HG03520 (cell line): ENCODE measurements around the gene PILRB.
"Not testable (repeated sequence)": the region's sequence is repeated elsewhere in the genome, so short reads cannot be mapped to it uniquely, and the experiment has no call there.

Experiments
- ATAC-seq: cut with Tn5 transposase; IDR thresholded peaks from one replicate; pipeline ENCODE4 v1.9.1; 2021; ENCODE audit warnings: mild to moderate bottlenecking, moderate library complexity; ENCODE audit not compliant: unreplicated experiment

Gene PILRB

GRCh38 chr7:100373870-100374598 is 16.1 kb downstream of the PILRB start:
- ATAC-seq = not testable (repeated sequence)

- no peak for ATAC-seq
These were observed 16.7 kb downstream of the PILRB start for GRCh38 chr7:100374601-100375000.

GRCh38 chr7:100376066-100376465 is 18.1 kb downstream of the PILRB start:
- ATAC-seq = no peak

GRCh38 chr7:100378114-100378755 is 20.3 kb downstream of the PILRB start:
- ATAC-seq = no peak

GRCh38 chr7:100380196-100380595 is 22.3 kb downstream of the PILRB start:
- ATAC-seq = no peak

- ATAC-seq = not testable (repeated sequence)
These were observed 23.8 kb downstream of the PILRB start for GRCh38 chr7:100381531-100382233.

- ATAC-seq = not testable (repeated sequence)
These were observed 24.4 kb downstream of the PILRB start for GRCh38 chr7:100382234-100382853.

- ATAC-seq = no peak
These were observed 26.8 kb downstream of the PILRB start for GRCh38 chr7:100384628-100385294.

GRCh38 chr7:100386940-100387339 is 29.0 kb downstream of the PILRB start:
- no peak for ATAC-seq

GRCh38 chr7:100387695-100388094 is 29.8 kb downstream of the PILRB start:
- ATAC-seq = no peak

GRCh38 chr7:100389437-100390088 is 31.6 kb downstream of the PILRB start:
- no peak for ATAC-seq

GRCh38 chr7:100390286-100391009 is 32.5 kb downstream of the PILRB start:
- no peak for ATAC-seq

GRCh38 chr7:100393233-100393905 is 35.5 kb downstream of the PILRB start:
- ATAC-seq = no peak

- no peak for ATAC-seq
These were observed 36.2 kb downstream of the PILRB start for GRCh38 chr7:100394077-100394476.

GRCh38 chr7:100396421-100396982 is 38.6 kb downstream of the PILRB start:
- peak; percentile 87 for ATAC-seq

- ATAC-seq = no peak
These were observed 39.6 kb downstream of the PILRB start for GRCh38 chr7:100397315-100398081.

- no peak for ATAC-seq
These were observed 40.3 kb downstream of the PILRB start for GRCh38 chr7:100398239-100398638.

GRCh38 chr7:100400041-100400440 is 42.1 kb downstream of the PILRB start:
- no peak for ATAC-seq
